Liver (tissue), 9 donors: ENCODE measurements around the gene SLC30A4. TPM values are rescaled to one million over a fixed set of nuclear protein-coding genes. Genes with fewer than 3 reads are reported as not detected.

Experiments used
- DNase-seq: peaks from one replicate; pipeline ENCODE4 v3.0.0-alpha.2; 2017; ENCODE audit warnings: low spot score
- H3K27ac ChIP-seq, 2 donors: one replicate each; pipeline ENCODE4 v1.7.0; 2013; ENCODE audit warnings: inconsistent platforms in 2 of 2, low read length in 2 of 2, control low read depth in 1 of 2, low read depth in 1 of 2, mild to moderate bottlenecking in 1 of 2
- H3K27me3 ChIP-seq, 4 donors: one replicate each; pipeline versions ENCODE4 v1.6.1 to v1.7.0; 2013; ENCODE audit warnings: low read length in 3 of 4, inconsistent platforms in 1 of 4, mild to moderate bottlenecking in 1 of 4, moderate library complexity in 1 of 4; ENCODE audit not compliant: control insufficient read depth in 4 of 4, insufficient read depth in 4 of 4
- H3K36me3 ChIP-seq, 4 donors: one replicate each; pipeline versions ENCODE4 v1.6.1 to v1.7.0; 2013; ENCODE audit warnings: low read length in 3 of 4, mild to moderate bottlenecking in 3 of 4, low read depth in 1 of 4, moderate library complexity in 1 of 4; ENCODE audit not compliant: control insufficient read depth in 4 of 4, insufficient read depth in 3 of 4
- H3K4me1 ChIP-seq, 4 donors: one replicate each; pipeline versions ENCODE4 v1.6.1 to v1.7.0; 2013; ENCODE audit warnings: low read length in 3 of 4, mild to moderate bottlenecking in 3 of 4, moderate library complexity in 1 of 4; ENCODE audit not compliant: control insufficient read depth in 4 of 4, insufficient read depth in 4 of 4
- H3K4me3 ChIP-seq, 3 donors: one replicate each; pipeline versions ENCODE4 v1.6.1 to v1.7.0; 2013; ENCODE audit warnings: low read length in 3 of 3, control low read depth in 1 of 3, low read depth in 1 of 3, mild to moderate bottlenecking in 1 of 3
- H3K9ac ChIP-seq, 2 donors: one replicate each; pipeline ENCODE4 v1.7.0; 2013; ENCODE audit warnings: low read length in 2 of 2, mild to moderate bottlenecking in 2 of 2, moderate library complexity in 2 of 2, control low read depth in 1 of 2, low read depth in 1 of 2
- H3K9me3 ChIP-seq, 4 donors: one replicate each; pipeline versions ENCODE4 v1.6.1 to v1.7.0; 2013; ENCODE audit warnings: low read length in 3 of 4; ENCODE audit not compliant: control insufficient read depth in 4 of 4
- ATF3 ChIP-seq: IDR thresholded peaks from 2 replicates; pipeline ENCODE4 v1.6.1; 2016; ENCODE audit warnings: antibody characterized with exemption
- FOXA1 ChIP-seq: IDR thresholded peaks from 2 replicates; pipeline ENCODE4 v1.6.1; 2016; ENCODE audit warnings: antibody characterized with exemption
- FOXA2 ChIP-seq: IDR thresholded peaks from 2 replicates; pipeline ENCODE4 v1.6.1; 2016; ENCODE audit warnings: antibody characterized with exemption
- GABPA ChIP-seq, 2 donors: IDR thresholded peaks in 1 of 2; conservative IDR thresholded peaks in 1 of 2; 2 replicates each; pipeline ENCODE4 v1.6.1; 2016; ENCODE audit warnings: antibody characterized with exemption in 2 of 2, mild to moderate bottlenecking in 1 of 2, moderate library complexity in 1 of 2
- HNF4A ChIP-seq, 2 donors: conservative IDR thresholded peaks; 2 replicates each; pipeline ENCODE4 v1.6.1; 2016; ENCODE audit warnings: antibody characterized with exemption in 2 of 2, mild to moderate bottlenecking in 2 of 2
- HNF4G ChIP-seq: IDR thresholded peaks from 2 replicates; pipeline ENCODE4 v1.6.1; 2016; ENCODE audit warnings: antibody characterized with exemption
- JUND ChIP-seq, 2 donors: IDR thresholded peaks; 2 replicates each; pipeline ENCODE4 v1.6.1; 2016; ENCODE audit warnings: antibody characterized with exemption in 2 of 2
- NR2F2 ChIP-seq: IDR thresholded peaks from 2 replicates; pipeline ENCODE4 v1.6.1; 2016; ENCODE audit warnings: antibody characterized with exemption
- RXRA ChIP-seq, 2 donors: IDR thresholded peaks; 2 replicates each; pipeline ENCODE4 v1.6.1; 2017 to 2018; ENCODE audit warnings: antibody characterized with exemption in 2 of 2, mild to moderate bottlenecking in 1 of 2
- SP1 ChIP-seq: IDR thresholded peaks from 2 replicates; pipeline ENCODE4 v1.6.1; 2018; ENCODE audit warnings: antibody characterized with exemption, mild to moderate bottlenecking
- TAF1 ChIP-seq: conservative IDR thresholded peaks from 2 replicates; pipeline ENCODE4 v1.6.1; 2016; ENCODE audit warnings: antibody characterized with exemption, mild to moderate bottlenecking
- ZBTB33 ChIP-seq: IDR thresholded peaks from 2 replicates; pipeline ENCODE4 v1.6.1; 2016; ENCODE audit warnings: antibody characterized with exemption
- WGBS: extraction: QIAGEN DNeasy Blood & Tissue Kit; methylation state at CpG from one replicate; pipeline ENCODE4 v1.1.7; 2013; 5-methylcytosine and 5-hydroxymethylcytosine counted together
- polyA plus RNA-seq, 2 donors: library from polyadenylated mRNA; stranded (reverse) in 1 of 2; unstranded in 1 of 2; fragments of 200-250 nt in 1 of 2; fragments of >200 nt in 1 of 2; fragmentation: Nextera tagmentation in 1 of 2; extraction: Ambion mirVana in 1 of 2; gene quantifications; one replicate each; pipeline versions ENCODE4 v1.2.1 to v1.2.3, GENCODE V29; 2013 to 2015
- total RNA-seq, 2 donors: library from RNA; depleted of rRNA; stranded (reverse); fragments of >200 nt; gene quantifications; one replicate each; pipeline ENCODE4 v1.2.3, GENCODE V29; 2014
- TF ChIP-seq, protein P1 (sequence below): IDR thresholded peaks from 2 replicates; pipeline ENCODE4 v1.6.1; 2016; ENCODE audit warnings: antibody characterized with exemption, mild to moderate bottlenecking
- TF ChIP-seq, protein P2 (sequence below): IDR thresholded peaks from 2 replicates; pipeline ENCODE4 v1.6.1; 2016; ENCODE audit warnings: antibody characterized with exemption
- donor health status: healthy.
- donor health status: healthy.
- donor health status: healthy.
- donor health status: healthy.
- donor health status: healthy.

Gene SLC30A4
- total and polyA plus RNA-seq, 4 donors, result 0.69 to 5.6 (median 2.7) TPM

DNA sequence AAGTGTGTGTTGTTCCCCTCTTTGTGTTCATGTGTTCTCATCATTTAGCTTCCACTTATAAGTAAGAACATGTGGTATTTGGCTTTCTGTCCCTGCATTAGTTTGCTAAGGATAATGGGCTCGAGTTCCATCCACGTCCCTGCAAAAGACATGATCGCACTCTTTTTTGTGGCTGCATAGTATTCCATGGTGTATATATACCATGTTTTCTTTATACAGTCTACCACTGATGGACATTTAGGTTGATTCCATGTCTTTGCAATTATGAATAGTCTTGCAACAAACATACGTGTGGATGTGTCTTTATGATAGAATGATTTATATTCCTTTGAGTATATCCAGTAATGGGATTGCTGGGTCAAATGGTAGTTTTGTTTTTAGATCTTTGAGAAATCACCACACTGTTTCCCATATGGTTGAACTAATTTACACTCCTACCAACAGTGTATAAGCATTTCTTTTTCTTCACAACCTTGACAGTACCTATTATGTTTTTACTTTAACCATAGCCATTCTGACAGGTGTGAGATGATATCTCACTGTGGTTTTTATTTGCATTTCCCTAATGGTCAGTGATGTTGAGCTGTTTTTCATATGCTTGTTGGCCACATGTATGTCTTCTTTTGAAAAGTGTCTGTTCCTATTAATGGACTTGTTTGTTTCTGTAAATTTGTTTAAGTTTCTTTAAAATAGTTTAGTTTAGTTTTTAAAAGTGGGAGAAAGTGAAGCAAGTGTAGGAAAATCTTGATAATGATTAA, 21.9 kb upstream of the SLC30A4 start (continued):
- TF ChIP-seq, protein P1, sequence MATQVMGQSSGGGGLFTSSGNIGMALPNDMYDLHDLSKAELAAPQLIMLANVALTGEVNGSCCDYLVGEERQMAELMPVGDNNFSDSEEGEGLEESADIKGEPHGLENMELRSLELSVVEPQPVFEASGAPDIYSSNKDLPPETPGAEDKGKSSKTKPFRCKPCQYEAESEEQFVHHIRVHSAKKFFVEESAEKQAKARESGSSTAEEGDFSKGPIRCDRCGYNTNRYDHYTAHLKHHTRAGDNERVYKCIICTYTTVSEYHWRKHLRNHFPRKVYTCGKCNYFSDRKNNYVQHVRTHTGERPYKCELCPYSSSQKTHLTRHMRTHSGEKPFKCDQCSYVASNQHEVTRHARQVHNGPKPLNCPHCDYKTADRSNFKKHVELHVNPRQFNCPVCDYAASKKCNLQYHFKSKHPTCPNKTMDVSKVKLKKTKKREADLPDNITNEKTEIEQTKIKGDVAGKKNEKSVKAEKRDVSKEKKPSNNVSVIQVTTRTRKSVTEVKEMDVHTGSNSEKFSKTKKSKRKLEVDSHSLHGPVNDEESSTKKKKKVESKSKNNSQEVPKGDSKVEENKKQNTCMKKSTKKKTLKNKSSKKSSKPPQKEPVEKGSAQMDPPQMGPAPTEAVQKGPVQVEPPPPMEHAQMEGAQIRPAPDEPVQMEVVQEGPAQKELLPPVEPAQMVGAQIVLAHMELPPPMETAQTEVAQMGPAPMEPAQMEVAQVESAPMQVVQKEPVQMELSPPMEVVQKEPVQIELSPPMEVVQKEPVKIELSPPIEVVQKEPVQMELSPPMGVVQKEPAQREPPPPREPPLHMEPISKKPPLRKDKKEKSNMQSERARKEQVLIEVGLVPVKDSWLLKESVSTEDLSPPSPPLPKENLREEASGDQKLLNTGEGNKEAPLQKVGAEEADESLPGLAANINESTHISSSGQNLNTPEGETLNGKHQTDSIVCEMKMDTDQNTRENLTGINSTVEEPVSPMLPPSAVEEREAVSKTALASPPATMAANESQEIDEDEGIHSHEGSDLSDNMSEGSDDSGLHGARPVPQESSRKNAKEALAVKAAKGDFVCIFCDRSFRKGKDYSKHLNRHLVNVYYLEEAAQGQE, result no peak
- TF ChIP-seq HNF4A (conservative IDR thresholded peaks at IDR 0.05), result no peak

DNA sequence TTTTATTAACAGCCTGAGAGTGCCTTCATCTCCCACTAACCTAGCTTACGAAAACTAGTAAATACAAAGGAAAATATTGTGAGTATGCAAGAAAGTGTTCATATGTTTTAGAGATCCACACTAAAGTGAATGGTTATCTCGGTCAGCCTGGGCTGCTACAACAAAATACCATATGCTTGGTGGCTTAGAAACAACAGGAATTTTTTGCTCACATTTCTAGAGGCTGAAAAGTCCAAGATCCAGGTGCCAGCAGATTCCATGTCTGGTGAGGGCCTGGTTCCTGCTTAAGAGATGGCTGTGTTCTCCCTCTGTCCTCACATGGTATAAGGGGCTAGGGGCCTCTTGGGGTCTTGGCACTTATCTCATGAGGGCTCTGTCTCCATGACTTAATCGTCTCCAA, 20.5 kb upstream of the SLC30A4 start:
- Histone ChIP-seq H3K27ac (no peak overlapping the region), H3K27me3 (no peaks in the 10 kb centered on the region), H3K36me3 (no peaks in the 10 kb centered on the region), H3K9me3 (no peaks in the 10 kb centered on the region), H3K4me1 (no peaks in the 10 kb centered on the region), H3K4me3 (no peak overlapping the region), H3K9ac (no peak overlapping the region)
- DNase-seq, result no peak
- 95% methylated on average over 3 of the region's 3 CpGs for WGBS
- TF ChIP-seq ATF3 (no peak), GABPA (IDR thresholded peaks at IDR 0.05 in 1 of 2, conservative IDR thresholded peaks at IDR 0.05 in 1 of 2) (no peak), FOXA1 (no peak), FOXA2 (no peak), TAF1 (no peak), ZBTB33 (no peak), RXRA (IDR thresholded peaks at IDR 0.05) (no peak), HNF4A (conservative IDR thresholded peaks at IDR 0.05) (no peak), JUND (IDR thresholded peaks at IDR 0.05) (no peak), NR2F2 (no peak), SP1 (no peak), HNF4G (no peak)

- H3K4me1 ChIP-seq, result no peaks in the 10 kb centered on the region
- no peaks in the 10 kb centered on the region for H3K9me3 ChIP-seq
- 89% methylated on average over 1 of the region's 1 CpG for WGBS
- no peaks in the 10 kb centered on the region for H3K27me3 ChIP-seq
- H3K27ac ChIP-seq, result no peak overlapping the region
- no peak for TF ChIP-seq FOXA2
- no peak for TF ChIP-seq HNF4G
- TF ChIP-seq JUND (IDR thresholded peaks at IDR 0.05), result no peak
- TF ChIP-seq, protein P2, sequence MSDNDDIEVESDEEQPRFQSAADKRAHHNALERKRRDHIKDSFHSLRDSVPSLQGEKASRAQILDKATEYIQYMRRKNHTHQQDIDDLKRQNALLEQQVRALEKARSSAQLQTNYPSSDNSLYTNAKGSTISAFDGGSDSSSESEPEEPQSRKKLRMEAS, result no peak
- no peak for TF ChIP-seq NR2F2
- TF ChIP-seq HNF4A (conservative IDR thresholded peaks at IDR 0.05), result no peak
- TF ChIP-seq ZBTB33, result no peak
- TF ChIP-seq GABPA (IDR thresholded peaks at IDR 0.05 in 1 of 2, conservative IDR thresholded peaks at IDR 0.05 in 1 of 2), result no peak
- TF ChIP-seq, protein P1, result no peak
- no peak for DNase-seq
- no peaks in the 10 kb centered on the region for H3K36me3 ChIP-seq
- H3K4me3 ChIP-seq, result no peak overlapping the region
- H3K9ac ChIP-seq, result no peak overlapping the region
These were observed 18.0 kb upstream of the SLC30A4 start for GRCh38 chr15:45540531-45540930.
